Fibroblast of lung (primary cell): ENCODE data around the gene GMFB. TPM values are rescaled to one million over a fixed set of nuclear protein-coding genes. Genes with fewer than 3 reads are reported as not detected.

Experiments used
- DNase-seq, 2 donors: peaks; one replicate each; pipeline versions ENCODE4 v3.0.0 to v3.0.0-alpha.2; 2010; ENCODE audit warnings: low read depth in 2 of 2
- H2AFZ ChIP-seq: 2 replicates; pipeline ENCODE4 v1.5.1; 2012; ENCODE audit warnings: low read length, control low read depth, inconsistent platforms
- H3K27ac ChIP-seq: 2 replicates; pipeline ENCODE4 v1.5.1; 2011; ENCODE audit warnings: low read length, control low read depth; ENCODE audit not compliant: insufficient read depth
- H3K27me3 ChIP-seq: 2 replicates; pipeline ENCODE4 v1.5.1; 2011; ENCODE audit warnings: mild to moderate bottlenecking, low read length; ENCODE audit not compliant: control insufficient read depth, insufficient read depth
- H3K36me3 ChIP-seq: 2 replicates; pipeline ENCODE4 v1.5.1; 2011; ENCODE audit warnings: low read length; ENCODE audit not compliant: control insufficient read depth, insufficient read depth
- H3K4me1 ChIP-seq: 2 replicates; pipeline ENCODE4 v1.5.1; 2011; ENCODE audit warnings: low read length; ENCODE audit not compliant: control insufficient read depth, insufficient read depth; ENCODE audit errors: extremely low read depth
- H3K4me2 ChIP-seq: 2 replicates; pipeline ENCODE4 v1.5.1; 2011; ENCODE audit warnings: low read length, control low read depth; ENCODE audit not compliant: insufficient read depth; ENCODE audit errors: extremely low read depth
- H3K4me3 ChIP-seq, 4 experiments: fragments of 200-600 bp in 1 of 4; sonication (generic) in 1 of 4; replicated peaks in 1 of 4; 2 replicates each; pipeline ENCODE4 v1.5.1; 2011 to 2016; ENCODE audit warnings: low read length in 4 of 4, low read depth in 3 of 4, mild to moderate bottlenecking in 3 of 4, control low read depth in 2 of 4, inconsistent platforms in 1 of 4, mixed read lengths in 1 of 4; ENCODE audit not compliant: insufficient read depth in 1 of 4; ENCODE audit errors: control extremely low read depth in 1 of 4
- H3K79me2 ChIP-seq: 2 replicates; pipeline ENCODE4 v1.5.1; 2012; ENCODE audit warnings: mild to moderate bottlenecking, low read length, inconsistent platforms; ENCODE audit not compliant: control insufficient read depth, insufficient read depth
- H3K9ac ChIP-seq: 2 replicates; pipeline ENCODE4 v1.5.1; 2011; ENCODE audit warnings: mild to moderate bottlenecking, low read length, control low read depth; ENCODE audit not compliant: insufficient read depth
- H3K9me3 ChIP-seq: 2 replicates; pipeline ENCODE4 v1.5.1; 2012; ENCODE audit warnings: low read depth, low read length; ENCODE audit not compliant: control insufficient read depth, insufficient read depth
- H4K20me1 ChIP-seq: 2 replicates; pipeline ENCODE4 v1.5.1; 2011; ENCODE audit warnings: low read length; ENCODE audit not compliant: control insufficient read depth, insufficient read depth; ENCODE audit errors: extremely low read depth
- EZH2 ChIP-seq: IDR thresholded peaks from 2 replicates; pipeline ENCODE4 v1.5.1; 2012; ENCODE audit warnings: low read length, control low read depth, mild to moderate bottlenecking; ENCODE audit errors: missing control alignments
- polyA plus RNA-seq, 2 donors: library from polyadenylated mRNA; depleted of rRNA in 1 of 2; stranded (reverse) in 1 of 2; unstranded in 1 of 2; fragments of >200 nt; gene quantifications; 2 replicates each; pipeline ENCODE4 v1.2.1, GENCODE V29; 2011 to 2012; ENCODE audit warnings: missing spikeins in 1 of 2
- total RNA-seq: library from RNA; depleted of rRNA; stranded (reverse); fragments of >200 nt; gene quantifications from 2 replicates; pipeline ENCODE4 v1.2.1, GENCODE V29; 2014
- TF ChIP-seq, protein P1 (sequence below), 2 donors: IDR thresholded peaks in 1 of 2; conservative IDR thresholded peaks in 1 of 2; 1 replicate in 1 of 2; 2 replicates in 1 of 2; pipeline ENCODE4 v1.5.1; 2011 to 2012; ENCODE audit warnings: low read length in 2 of 2, control low read depth in 1 of 2, inconsistent platforms in 1 of 2, low read depth in 1 of 2, mild to moderate bottlenecking in 1 of 2

The GMFB gene
- total and polyA plus RNA-seq, 2 donors (not counting 1 experiment from before 2014, with no cell fraction given) = 69.2 to 85.5 TPM

DNA sequence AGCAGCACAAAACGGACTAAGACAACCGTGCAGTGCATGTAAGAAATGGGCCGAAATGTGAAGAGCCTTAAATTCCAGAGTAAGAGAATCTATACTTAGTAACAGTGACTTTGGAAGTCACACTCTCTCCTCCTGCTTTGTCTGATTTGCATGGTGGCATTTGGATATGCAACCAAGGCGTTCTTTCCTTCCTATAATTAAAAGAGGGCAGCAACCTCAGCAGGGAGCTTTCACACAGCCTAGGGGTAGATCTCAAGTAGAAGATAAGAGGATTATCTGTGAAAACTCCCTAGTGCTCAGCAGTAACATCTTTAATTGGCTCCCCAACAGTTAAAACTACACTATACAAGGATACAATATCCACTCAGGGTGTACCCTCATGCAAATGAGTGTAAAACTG is 16.5 kb downstream of the GMFB start:
- no peak for DNase-seq
- no peak for TF ChIP-seq EZH2
- TF ChIP-seq, protein P1, sequence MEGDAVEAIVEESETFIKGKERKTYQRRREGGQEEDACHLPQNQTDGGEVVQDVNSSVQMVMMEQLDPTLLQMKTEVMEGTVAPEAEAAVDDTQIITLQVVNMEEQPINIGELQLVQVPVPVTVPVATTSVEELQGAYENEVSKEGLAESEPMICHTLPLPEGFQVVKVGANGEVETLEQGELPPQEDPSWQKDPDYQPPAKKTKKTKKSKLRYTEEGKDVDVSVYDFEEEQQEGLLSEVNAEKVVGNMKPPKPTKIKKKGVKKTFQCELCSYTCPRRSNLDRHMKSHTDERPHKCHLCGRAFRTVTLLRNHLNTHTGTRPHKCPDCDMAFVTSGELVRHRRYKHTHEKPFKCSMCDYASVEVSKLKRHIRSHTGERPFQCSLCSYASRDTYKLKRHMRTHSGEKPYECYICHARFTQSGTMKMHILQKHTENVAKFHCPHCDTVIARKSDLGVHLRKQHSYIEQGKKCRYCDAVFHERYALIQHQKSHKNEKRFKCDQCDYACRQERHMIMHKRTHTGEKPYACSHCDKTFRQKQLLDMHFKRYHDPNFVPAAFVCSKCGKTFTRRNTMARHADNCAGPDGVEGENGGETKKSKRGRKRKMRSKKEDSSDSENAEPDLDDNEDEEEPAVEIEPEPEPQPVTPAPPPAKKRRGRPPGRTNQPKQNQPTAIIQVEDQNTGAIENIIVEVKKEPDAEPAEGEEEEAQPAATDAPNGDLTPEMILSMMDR (conservative IDR thresholded peaks at IDR 0.05 in 1 of 2, IDR thresholded peaks at IDR 0.05 in 1 of 2; ENCODE audit: low read depth in 1 of 2, low read length in 2 of 2) = no peak
- Histone ChIP-seq H3K9me3 (no peaks in the 10 kb centered on the region), H3K36me3 (peaks cover 1% of the 10 kb centered on the region), H3K4me3 (no peak overlapping the region), H3K4me1 (no peaks in the 10 kb centered on the region), H3K27ac (no peak overlapping the region), H3K4me2 (no peak overlapping the region), H3K9ac (no peak overlapping the region), H4K20me1 (no peaks in the 10 kb centered on the region), H2AFZ (no peak overlapping the region), H3K79me2 (no peaks in the 10 kb centered on the region), H3K27me3 (no peaks in the 10 kb centered on the region)

DNA sequence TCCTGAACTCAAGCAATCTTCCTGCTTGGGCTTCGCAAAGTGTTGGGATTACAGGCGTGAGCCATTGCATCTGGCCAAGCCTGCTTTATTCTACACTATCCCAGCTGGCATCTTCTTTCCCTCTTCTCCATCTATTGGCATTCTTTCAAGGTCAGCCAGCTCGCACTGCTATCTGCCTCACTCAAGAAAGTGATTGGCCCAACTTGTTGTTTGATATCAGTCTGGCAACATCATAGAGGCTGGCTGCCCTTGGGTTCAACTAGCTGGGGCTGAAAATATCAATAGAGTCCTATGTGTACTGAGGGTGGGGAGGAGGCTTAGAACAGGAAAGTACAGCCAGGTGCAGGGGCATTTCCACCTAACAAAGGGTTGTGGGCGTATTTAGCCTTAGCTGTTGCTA is 17.1 kb downstream of the GMFB start:
- no peak for DNase-seq
- Histone ChIP-seq H4K20me1 (no peaks in the 10 kb centered on the region), H3K27ac (no peak overlapping the region), H3K36me3 (peaks cover 1% of the 10 kb centered on the region), H3K9me3 (no peaks in the 10 kb centered on the region), H3K4me2 (no peak overlapping the region), H3K27me3 (no peaks in the 10 kb centered on the region), H2AFZ (no peak overlapping the region), H3K79me2 (no peaks in the 10 kb centered on the region), H3K4me3 (no peak overlapping the region), H3K4me1 (no peaks in the 10 kb centered on the region), H3K9ac (no peak overlapping the region)
- TF ChIP-seq EZH2 = no peak
- TF ChIP-seq, protein P1 (conservative IDR thresholded peaks at IDR 0.05 in 1 of 2, IDR thresholded peaks at IDR 0.05 in 1 of 2; ENCODE audit: low read depth in 1 of 2, low read length in 2 of 2) = no peak

DNA sequence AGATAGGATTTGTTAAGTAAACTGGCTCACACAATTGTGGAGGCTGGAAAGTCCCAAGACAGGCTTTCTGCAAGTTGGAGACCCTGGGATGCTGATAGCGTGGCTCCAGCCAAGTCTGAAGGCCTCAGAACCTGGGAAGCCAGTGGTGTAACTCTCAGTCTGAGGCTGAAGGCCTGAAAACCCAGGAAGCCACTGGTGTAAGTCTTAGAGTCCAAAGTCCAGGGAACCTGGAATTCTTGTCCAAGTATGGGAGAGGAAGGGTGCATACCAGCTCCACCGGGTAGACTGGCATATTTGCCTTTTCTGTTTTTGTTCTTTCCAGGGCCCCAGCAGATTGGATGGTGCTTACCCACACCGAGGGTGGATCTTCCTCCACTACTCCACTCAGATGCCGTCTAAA is 18.1 kb downstream of the GMFB start:
- TF ChIP-seq, protein P1 (conservative IDR thresholded peaks at IDR 0.05 in 1 of 2, IDR thresholded peaks at IDR 0.05 in 1 of 2; ENCODE audit: low read depth in 1 of 2, low read length in 2 of 2) = no peak
- no peak for TF ChIP-seq EZH2
- Histone ChIP-seq H3K9me3 (no peaks in the 10 kb centered on the region), H3K4me2 (no peak overlapping the region), H2AFZ (no peak overlapping the region), H3K79me2 (no peaks in the 10 kb centered on the region), H3K4me3 (no peak overlapping the region), H3K27me3 (no peaks in the 10 kb centered on the region), H3K27ac (no peak overlapping the region), H4K20me1 (no peaks in the 10 kb centered on the region), H3K36me3 (peaks cover 1% of the 10 kb centered on the region), H3K9ac (no peak overlapping the region), H3K4me1 (no peaks in the 10 kb centered on the region)
- no peak for DNase-seq
